AG09319 (cell line): ENCODE data around the gene ZGPAT.
"Not testable (repeated sequence)": the region's sequence is repeated elsewhere in the genome, so short reads cannot be mapped to it uniquely, and the experiment has no call there.

ENCODE experiments used
- DNase-seq: peaks from one replicate; pipeline ENCODE4 v3.0.0-alpha.2; 2010; ENCODE audit warnings: low read depth; ENCODE audit errors: extremely low read depth
- TF ChIP-seq, protein P1 (sequence below): IDR thresholded peaks from 2 replicates; pipeline ENCODE4 v1.5.1; 2011; ENCODE audit warnings: low read depth, mild to moderate bottlenecking, inconsistent platforms, low read length, moderate library complexity

The ZGPAT gene

DNA sequence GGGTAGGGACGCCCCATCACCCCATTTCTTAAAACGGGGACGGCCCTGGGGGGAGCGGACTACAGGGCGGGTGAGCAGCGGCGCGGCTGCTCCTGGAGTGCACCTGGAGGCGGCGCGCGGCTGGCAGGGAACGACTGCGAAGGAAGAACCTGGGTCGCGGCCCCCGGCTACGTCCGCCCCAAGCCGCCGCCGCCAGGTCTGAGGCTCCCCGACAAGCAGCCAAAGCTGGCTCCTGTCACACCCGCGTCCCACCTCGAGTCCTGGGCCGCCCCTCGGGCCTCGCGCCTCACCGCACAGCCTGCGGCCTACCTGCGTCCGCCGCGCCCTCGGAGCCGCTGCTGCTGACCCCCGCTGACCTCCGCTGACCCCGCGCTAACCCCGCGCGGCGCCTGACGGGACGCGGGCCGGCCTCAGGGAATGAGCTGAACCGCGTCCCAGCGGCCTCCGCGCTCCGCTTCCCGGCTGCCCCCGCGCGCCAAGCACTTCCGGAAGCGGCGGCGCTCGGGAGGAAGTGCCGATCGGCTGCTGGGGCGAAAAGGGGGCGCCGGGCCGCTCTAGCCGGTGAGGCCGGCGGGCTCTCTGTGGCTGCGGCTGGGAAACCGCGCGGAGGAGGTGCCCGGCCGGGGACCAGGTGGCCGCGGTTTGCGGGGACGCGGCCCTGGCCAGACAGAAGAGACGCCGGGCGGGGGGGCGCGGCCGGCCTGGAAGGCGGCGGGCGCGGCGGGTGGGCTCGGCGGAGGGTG lies at the start of gene ZGPAT, which contains the start of gene ARFRP1:
TSS of gene ZGPAT (plus strand) at position 482 of the 743 bp plus-strand sequence. CDS start 542 bp downstream, outside the sequence.
TSS of gene ARFRP1 (minus strand) at position 419 of the 743 bp plus-strand sequence. CDS start 885 bp downstream, outside the sequence.
- TF ChIP-seq, protein P1, sequence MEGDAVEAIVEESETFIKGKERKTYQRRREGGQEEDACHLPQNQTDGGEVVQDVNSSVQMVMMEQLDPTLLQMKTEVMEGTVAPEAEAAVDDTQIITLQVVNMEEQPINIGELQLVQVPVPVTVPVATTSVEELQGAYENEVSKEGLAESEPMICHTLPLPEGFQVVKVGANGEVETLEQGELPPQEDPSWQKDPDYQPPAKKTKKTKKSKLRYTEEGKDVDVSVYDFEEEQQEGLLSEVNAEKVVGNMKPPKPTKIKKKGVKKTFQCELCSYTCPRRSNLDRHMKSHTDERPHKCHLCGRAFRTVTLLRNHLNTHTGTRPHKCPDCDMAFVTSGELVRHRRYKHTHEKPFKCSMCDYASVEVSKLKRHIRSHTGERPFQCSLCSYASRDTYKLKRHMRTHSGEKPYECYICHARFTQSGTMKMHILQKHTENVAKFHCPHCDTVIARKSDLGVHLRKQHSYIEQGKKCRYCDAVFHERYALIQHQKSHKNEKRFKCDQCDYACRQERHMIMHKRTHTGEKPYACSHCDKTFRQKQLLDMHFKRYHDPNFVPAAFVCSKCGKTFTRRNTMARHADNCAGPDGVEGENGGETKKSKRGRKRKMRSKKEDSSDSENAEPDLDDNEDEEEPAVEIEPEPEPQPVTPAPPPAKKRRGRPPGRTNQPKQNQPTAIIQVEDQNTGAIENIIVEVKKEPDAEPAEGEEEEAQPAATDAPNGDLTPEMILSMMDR, result no peak
- peak; percentile 56 for DNase-seq

DNA sequence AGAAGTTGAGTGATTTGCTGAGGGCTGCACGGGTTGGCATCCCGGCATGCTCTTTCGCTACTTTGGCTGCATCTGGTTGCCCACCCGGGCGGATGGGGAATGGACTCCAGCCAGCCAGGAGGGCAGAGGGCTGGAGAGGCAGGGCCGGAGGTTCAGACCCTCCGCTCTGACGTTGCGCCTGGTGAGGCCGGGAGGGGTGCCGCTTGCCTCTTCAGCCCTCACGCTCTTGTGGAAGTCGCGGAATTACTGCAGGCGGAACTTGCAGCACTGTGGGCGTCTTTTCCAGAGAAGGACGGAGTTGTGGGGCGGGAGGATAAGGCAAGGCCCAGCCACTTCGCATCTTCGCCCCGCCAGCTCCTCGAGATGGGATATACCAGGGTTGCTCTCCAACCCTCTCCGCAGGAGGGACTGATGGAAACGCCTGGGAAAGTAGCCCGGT lies 49.1 kb upstream of the ZGPAT start:
- TF ChIP-seq, protein P1, result no peak
- no peak for DNase-seq

DNA sequence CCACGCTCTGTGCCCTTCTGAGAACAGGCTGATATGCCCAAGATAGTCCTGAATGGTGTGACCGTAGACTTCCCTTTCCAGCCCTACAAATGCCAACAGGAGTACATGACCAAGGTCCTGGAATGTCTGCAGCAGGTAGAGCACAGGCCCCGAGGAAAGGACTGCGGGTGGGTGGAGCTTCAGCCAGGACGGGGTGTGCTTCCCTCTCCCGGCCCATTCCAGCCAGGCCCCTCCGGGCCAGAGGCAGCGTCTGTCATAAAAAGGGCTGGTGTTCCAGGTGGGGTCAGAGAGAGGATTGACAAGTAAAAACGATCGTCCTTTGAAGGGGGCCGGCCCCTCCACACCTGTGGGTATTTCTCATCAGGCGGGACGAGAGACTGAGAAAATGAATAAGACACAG lies 48.5 kb upstream of the ZGPAT start:
- no peak for DNase-seq

DNA sequence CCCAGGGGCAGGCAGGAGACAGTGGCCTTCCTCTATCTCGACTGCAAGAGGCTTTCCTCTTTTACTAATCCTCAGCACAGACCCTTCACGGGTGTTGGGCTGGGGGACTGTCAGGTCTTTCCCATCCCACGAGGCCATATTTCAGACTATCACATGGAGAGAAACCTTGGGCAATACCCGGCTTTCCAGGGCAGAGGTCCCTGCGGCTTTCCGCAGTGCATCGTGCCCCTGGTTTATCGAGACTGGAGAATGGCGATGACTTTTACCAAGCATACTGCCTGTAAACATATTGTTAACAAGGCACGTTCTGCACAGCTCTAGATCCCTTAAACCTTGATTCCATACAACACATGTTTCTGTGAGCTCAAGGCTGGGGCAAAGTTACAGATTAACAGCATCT lies 47.7 kb upstream of the ZGPAT start:
- DNase-seq, result not testable (repeated sequence)

More for the DNA sequence above, 48.5 kb upstream of the ZGPAT start:
- TF ChIP-seq, protein P1, result no peak

GRCh38 chr20:63660622-63661021 lies 47.2 kb upstream of the ZGPAT start:
- no peak for DNase-seq
- TF ChIP-seq, protein P1, result no peak

DNA sequence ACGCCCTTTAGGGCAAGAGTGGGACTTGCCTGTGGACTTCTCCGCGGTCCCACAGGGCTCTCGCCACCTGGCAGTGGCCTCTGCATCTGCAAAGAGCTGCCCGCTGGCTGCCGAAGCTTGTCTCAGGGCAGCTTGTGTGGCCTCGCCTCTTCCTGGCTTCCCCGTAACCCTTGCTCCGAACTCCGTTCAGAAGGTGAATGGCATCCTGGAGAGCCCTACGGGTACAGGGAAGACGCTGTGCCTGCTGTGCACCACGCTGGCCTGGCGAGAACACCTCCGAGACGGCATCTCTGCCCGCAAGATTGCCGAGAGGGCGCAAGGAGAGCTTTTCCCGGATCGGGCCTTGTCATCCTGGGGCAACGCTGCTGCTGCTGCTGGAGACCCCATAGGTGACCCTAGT lies 46.7 kb upstream of the ZGPAT start:
- DNase-seq, result no peak
- TF ChIP-seq, protein P1, result no peak

DNA sequence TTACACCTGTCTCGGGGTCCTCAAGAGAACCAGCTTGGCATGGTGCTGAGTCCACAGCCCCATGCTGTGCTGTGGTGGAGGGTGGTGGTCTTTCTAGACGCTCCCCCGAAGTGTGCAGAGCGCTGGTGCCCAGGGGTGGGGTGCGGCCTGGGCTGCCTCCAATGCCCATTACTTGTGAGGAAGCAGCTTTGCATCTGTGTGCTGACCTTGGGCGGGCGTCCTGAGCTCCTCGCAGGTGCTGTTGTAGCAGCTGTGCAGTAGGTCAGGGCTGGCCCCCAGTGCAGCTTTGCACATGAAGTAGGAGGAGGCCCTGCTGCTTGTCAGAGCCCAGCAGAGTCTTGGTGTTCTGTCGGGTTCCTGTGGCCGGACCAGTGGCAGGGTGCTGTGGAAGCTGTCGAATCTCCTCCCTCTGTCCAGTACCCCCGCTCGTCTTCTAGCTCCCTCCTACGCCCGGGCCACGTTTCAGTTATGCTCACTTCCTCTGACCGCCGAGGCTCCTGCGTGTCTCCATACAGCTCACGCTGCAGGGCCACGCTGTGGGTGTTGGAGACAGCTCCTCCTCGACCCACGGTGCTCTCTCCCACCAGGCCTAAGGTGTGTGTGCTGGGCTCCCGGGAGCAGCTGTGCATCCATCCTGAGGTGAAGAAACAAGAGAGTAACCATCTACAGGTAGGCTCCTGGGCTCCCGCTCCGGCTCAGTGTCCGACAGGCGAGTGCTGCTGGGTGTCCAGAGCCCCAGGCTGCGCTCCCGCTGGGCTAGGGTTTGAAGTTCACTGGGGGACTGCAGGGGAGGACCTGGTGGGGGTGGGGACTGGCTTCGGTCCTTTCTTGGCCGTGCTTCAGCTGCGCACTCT lies 45.7 kb upstream of the ZGPAT start:
- DNase-seq, result no peak
- TF ChIP-seq, protein P1, result no peak
